HCT116 (cell line): ENCODE results near the gene USP47. TPM values are rescaled to one million over a fixed set of nuclear protein-coding genes. Genes with fewer than 3 reads are reported as not detected.

Experiments
- EGR1 ChIP-seq: IDR thresholded peaks from 2 replicates; pipeline ENCODE4 v1.6.1; 2012; ENCODE audit warnings: low read depth
- POLR2A ChIP-seq: IDR thresholded peaks from 2 replicates; pipeline ENCODE4 v1.7.0; 2011; ENCODE audit warnings: borderline replicate concordance; ENCODE audit not compliant: insufficient read depth, insufficient read length; ENCODE audit errors: extremely low read depth
- TCF7L2 ChIP-seq: IDR thresholded peaks from 2 replicates; pipeline ENCODE4 v1.7.0; 2011; ENCODE audit warnings: borderline replicate concordance, inconsistent platforms; ENCODE audit not compliant: insufficient read depth, insufficient read length; ENCODE audit errors: extremely low read depth
- total RNA-seq: library from RNA; stranded (reverse); gene quantifications from one replicate; pipeline ENCODE4 v1.2.1, GENCODE V29; 2021; ENCODE audit not compliant: unreplicated experiment
- TF ChIP-seq, protein P1 (sequence below): IDR thresholded peaks from 2 replicates; pipeline ENCODE4 v1.6.1; 2012

The USP47 gene
- total RNA-seq, 1 experiment from 2014 or later: 18.9 TPM

DNA sequence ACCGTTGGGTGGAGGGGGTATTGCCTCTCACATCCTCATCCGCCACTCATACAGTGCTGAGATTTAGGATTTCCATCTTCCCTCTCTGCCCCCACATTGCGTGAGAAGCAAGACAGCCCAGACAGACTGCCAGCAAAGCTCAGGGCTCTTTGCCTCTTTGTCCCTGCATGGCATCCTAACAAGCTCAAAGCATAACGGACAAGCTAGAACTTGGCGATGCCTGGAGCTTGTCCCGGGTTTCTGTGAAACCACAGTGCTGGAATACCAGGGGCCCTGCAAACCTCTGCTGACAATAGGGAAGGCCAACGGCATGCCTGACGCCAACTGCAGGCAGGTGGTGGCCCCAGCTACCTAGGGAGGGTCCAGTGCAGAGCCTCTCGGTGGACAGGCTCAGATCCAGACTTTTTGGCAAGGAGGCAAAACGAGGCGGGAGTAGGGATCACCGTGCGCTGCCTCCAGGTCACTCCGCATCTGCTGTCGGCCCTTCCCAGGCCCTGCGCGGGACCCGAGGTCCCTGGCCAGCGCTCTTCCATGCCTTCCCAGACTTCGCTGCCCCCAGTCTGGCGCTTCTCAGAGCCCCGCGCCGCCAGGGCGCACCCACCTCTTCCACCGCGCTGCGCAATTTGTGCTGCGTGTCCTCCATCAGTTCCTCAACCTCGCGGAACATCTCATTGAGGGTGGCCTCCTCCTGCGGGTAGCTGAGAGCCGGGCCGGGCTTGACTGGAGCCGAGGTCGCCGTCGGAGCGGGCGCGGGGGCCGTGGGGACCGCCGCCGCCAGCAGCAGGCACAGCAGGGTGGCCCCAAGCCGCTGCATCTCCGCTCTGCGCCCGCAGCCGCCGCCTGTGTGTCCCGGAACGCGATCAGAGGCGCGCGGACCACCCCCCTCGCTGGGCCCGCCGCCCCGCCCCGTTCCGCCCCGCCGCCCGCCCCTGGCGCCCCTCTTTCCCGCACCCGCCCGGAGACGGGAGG is 166.3 kb downstream of the USP47 start, which contains the start of gene DKK3 (continued):
- TF ChIP-seq EGR1 (no peak), POLR2A (no peak), TCF7L2 (no peak)
- TF ChIP-seq, protein P1, sequence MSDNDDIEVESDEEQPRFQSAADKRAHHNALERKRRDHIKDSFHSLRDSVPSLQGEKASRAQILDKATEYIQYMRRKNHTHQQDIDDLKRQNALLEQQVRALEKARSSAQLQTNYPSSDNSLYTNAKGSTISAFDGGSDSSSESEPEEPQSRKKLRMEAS: no peak
- TF ChIP-seq, all 23 proteins: peak for 0

Other genes with a start within 250 kb of the USP47 start
- gene GALNT18, start 220.0 kb upstream of the USP47 start, total RNA-seq: 19.9 TPM
- gene DKK3, start 166.7 kb downstream of the USP47 start, total RNA-seq: 0.49 TPM